ENCODE results near the gene ZNF98. TPM values are rescaled to one million over a fixed set of nuclear protein-coding genes. Genes with fewer than 3 reads are reported as not detected.

ZNF98 gene
- total RNA-seq = 4.7 TPM

DNA sequence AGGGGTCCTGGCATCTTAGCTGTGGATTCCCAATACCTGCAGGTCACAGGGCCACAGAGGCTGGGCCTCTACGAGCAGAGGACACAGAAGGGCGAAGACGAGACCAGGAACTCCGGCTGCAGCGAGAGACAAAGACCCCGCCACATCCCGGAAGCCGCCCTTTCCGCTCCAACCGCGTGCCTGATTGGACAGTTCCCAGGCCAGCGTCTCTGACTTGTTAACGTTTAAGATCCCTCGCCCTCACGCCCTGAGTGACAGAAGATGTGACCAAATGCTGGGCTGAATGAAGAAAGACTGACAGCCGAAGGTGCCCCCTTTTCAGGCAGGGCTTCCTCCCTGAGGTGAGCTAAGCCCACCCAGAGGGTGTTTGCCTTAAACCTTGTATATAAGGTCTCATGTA, at the start of gene ZNF98:
ZNF98 (minus strand) TSS at position 136 of the 400 bp plus-strand sequence; CDS start at position 14, 122 bp downstream.

Small RNA genes lying within 50 kb of the gene (small RNA-seq; reads per million reads assigned to genes)
- gene AC011494.1 (ENCODE audit: low replicate concordance) = not detected

Other genes starting within 250 kb of the ZNF98 start
- 0.63 TPM for gene ZNF676, start 225.4 kb downstream of the ZNF98 start, total RNA-seq
- not detected for gene ZNF729, start 135.9 kb downstream of the ZNF98 start, total RNA-seq
- gene ZNF492, start 212.0 kb upstream of the ZNF98 start, total RNA-seq = 5.6 TPM

All from parietal lobe (tissue), 2 donors.